ENCODE measurements around the gene SGCA. TPM values are rescaled to one million over a fixed set of nuclear protein-coding genes. Genes with fewer than 3 reads are reported as not detected.

SGCA gene
- total and polyA plus RNA-seq, 4 donors, result 0.31 to 1.3 (median 1.2) TPM; not detected in 1

DNA sequence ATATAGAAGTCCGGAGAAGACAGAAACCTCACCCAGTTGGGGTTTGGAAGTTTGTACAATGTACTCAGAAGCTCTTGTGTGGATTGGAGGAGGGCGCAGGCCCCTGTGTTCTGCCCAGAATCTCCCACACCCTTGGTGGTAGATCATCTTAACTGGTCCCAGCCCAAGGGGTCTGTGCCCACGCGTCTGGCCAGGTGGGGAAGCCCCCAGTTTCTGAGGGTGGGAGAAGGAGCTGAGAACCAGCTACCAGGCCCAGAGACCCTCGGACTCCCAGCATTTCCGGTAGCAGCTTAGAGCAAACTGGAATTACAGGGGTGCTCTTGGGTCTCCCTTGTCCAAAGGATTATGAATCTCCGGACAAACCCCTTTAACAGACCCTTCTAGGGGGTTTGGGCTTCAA, 13.1 kb upstream of the SGCA start (continued):
- TF ChIP-seq, protein P1, sequence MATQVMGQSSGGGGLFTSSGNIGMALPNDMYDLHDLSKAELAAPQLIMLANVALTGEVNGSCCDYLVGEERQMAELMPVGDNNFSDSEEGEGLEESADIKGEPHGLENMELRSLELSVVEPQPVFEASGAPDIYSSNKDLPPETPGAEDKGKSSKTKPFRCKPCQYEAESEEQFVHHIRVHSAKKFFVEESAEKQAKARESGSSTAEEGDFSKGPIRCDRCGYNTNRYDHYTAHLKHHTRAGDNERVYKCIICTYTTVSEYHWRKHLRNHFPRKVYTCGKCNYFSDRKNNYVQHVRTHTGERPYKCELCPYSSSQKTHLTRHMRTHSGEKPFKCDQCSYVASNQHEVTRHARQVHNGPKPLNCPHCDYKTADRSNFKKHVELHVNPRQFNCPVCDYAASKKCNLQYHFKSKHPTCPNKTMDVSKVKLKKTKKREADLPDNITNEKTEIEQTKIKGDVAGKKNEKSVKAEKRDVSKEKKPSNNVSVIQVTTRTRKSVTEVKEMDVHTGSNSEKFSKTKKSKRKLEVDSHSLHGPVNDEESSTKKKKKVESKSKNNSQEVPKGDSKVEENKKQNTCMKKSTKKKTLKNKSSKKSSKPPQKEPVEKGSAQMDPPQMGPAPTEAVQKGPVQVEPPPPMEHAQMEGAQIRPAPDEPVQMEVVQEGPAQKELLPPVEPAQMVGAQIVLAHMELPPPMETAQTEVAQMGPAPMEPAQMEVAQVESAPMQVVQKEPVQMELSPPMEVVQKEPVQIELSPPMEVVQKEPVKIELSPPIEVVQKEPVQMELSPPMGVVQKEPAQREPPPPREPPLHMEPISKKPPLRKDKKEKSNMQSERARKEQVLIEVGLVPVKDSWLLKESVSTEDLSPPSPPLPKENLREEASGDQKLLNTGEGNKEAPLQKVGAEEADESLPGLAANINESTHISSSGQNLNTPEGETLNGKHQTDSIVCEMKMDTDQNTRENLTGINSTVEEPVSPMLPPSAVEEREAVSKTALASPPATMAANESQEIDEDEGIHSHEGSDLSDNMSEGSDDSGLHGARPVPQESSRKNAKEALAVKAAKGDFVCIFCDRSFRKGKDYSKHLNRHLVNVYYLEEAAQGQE (IDR thresholded peaks at IDR 0.05), result no peak
- TF ChIP-seq TAF1 (conservative IDR thresholded peaks at IDR 0.05), result no peak
- no peak for TF ChIP-seq JUND (IDR thresholded peaks at IDR 0.05)
- TF ChIP-seq RXRA (IDR thresholded peaks at IDR 0.05), result no peak
- TF ChIP-seq RAD21 (IDR thresholded peaks at IDR 0.05), result no peak

DNA sequence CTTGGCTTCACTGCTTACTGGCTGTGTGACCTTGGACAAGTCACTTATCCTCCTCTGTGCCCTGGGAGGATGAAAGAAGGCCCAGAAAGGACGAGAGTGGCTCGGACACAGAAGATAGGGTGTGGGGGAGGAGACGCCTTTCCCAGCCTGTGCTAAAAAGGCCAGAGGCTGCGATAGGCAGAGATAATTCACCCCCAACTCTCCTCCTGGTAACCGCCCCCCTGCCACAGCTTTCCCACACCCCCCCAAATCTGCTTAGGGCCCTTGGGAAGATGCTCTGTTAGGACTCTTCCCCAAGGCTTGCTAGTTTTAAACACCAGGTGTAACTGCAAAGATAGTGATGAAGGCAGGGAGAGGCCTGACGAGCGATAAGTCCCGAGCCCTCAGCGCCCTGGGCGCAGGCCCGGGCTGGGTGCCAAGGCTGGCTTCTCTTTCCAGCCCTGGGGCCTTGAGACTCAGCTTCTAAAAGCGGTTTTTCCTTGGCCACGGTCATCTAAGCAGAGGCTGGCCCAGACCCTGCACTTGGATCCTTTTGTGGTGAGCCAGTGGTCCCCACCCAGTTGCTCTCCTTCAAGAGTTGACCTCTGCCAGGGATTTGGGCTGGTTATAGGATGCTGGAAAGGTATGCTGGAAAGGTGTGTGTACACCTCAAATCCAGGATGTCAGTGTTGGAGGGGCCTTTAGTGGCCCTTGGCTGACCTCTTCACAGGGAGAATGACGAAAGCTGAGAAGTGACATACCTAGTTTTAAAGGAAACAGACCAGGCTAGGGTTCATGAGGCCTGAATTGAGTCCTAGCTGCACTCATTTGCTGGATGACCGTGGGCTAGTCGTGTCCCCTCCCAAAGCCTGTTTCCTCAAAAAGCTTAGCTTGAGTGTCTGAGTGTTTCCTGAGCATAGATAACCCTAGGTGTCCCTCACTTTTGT, 11.9 kb upstream of the SGCA start:
- H3K27ac ChIP-seq (ENCODE audit: low read depth in 1 of 2, low read length in 2 of 2), result no peak overlapping the region
- H3K9me3 ChIP-seq (ENCODE audit: control insufficient read depth in 4 of 4, low read length in 3 of 4), result no peaks in the 10 kb centered on the region
- WGBS, result 65% methylated on average over 16 of the region's 16 CpGs
- no peaks in the 10 kb centered on the region for H3K27me3 ChIP-seq (ENCODE audit: control insufficient read depth in 4 of 4, insufficient read depth in 4 of 4, low read length in 3 of 4)
- no peak overlapping the region for H3K4me3 ChIP-seq (ENCODE audit: low read depth in 1 of 3, low read length in 3 of 3)
- peaks cover 1 to 25% (median 16%) of the 10 kb centered on the region in 4 donors for H3K4me1 ChIP-seq (ENCODE audit: control insufficient read depth in 4 of 4, insufficient read depth in 4 of 4, low read length in 3 of 4)
- no peaks in the 10 kb centered on the region for H3K36me3 ChIP-seq (ENCODE audit: control insufficient read depth in 4 of 4, insufficient read depth in 3 of 4, low read depth in 1 of 4, low read length in 3 of 4)
- peak; percentile 79 for DNase-seq (ENCODE audit: low spot score)
- H3K9ac ChIP-seq (ENCODE audit: low read depth in 1 of 2, low read length in 2 of 2), result peak overlapping the region in 1 of 2 donors; percentile 44
- TF ChIP-seq, protein P2, sequence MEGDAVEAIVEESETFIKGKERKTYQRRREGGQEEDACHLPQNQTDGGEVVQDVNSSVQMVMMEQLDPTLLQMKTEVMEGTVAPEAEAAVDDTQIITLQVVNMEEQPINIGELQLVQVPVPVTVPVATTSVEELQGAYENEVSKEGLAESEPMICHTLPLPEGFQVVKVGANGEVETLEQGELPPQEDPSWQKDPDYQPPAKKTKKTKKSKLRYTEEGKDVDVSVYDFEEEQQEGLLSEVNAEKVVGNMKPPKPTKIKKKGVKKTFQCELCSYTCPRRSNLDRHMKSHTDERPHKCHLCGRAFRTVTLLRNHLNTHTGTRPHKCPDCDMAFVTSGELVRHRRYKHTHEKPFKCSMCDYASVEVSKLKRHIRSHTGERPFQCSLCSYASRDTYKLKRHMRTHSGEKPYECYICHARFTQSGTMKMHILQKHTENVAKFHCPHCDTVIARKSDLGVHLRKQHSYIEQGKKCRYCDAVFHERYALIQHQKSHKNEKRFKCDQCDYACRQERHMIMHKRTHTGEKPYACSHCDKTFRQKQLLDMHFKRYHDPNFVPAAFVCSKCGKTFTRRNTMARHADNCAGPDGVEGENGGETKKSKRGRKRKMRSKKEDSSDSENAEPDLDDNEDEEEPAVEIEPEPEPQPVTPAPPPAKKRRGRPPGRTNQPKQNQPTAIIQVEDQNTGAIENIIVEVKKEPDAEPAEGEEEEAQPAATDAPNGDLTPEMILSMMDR (IDR thresholded peaks at IDR 0.05; ENCODE audit: low read depth, low read length, missing input control), result no peak
- TF ChIP-seq RXRA (IDR thresholded peaks at IDR 0.05), result peak; percentile 42 to 59

DNA sequence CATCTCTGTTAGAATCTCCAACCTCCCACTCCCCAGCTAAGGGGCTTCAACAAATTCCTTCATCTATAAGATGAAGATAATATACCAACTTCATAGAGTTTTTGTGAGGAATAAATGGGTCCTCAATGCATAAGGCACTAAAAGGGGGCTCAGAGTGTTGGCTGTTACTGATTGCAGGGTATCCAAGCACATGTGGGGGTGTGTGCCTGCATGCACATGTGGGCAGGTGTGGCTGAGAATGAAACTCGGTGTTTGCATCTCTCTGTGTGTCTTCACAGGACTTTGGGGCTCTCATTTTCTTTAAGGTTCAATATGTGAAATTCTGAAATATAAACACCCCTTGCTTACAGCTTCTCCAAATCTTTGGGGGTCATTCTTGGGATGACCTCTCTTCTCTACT, 11.2 kb upstream of the SGCA start:
- no peak for DNase-seq (ENCODE audit: low spot score)
- H3K4me3 ChIP-seq (ENCODE audit: low read depth in 1 of 3, low read length in 3 of 3), result no peak overlapping the region
- H3K27ac ChIP-seq (ENCODE audit: low read depth in 1 of 2, low read length in 2 of 2), result no peak overlapping the region
- no peak for TF ChIP-seq FOXA1 (IDR thresholded peaks at IDR 0.05)
- H3K4me1 ChIP-seq (ENCODE audit: control insufficient read depth in 4 of 4, insufficient read depth in 4 of 4, low read length in 3 of 4), result peaks cover 1 to 25% (median 16%) of the 10 kb centered on the region in 4 donors
- no peaks in the 10 kb centered on the region for H3K27me3 ChIP-seq (ENCODE audit: control insufficient read depth in 4 of 4, insufficient read depth in 4 of 4, low read length in 3 of 4)
- WGBS, result 50% methylated on average over 1 of the region's 1 CpG
- H3K9ac ChIP-seq (ENCODE audit: low read depth in 1 of 2, low read length in 2 of 2), result no peak overlapping the region
- H3K36me3 ChIP-seq (ENCODE audit: control insufficient read depth in 4 of 4, insufficient read depth in 3 of 4, low read depth in 1 of 4, low read length in 3 of 4), result no peaks in the 10 kb centered on the region
- H3K9me3 ChIP-seq (ENCODE audit: control insufficient read depth in 4 of 4, low read length in 3 of 4), result no peaks in the 10 kb centered on the region

Measured in liver (tissue), 9 donors.